Heart left ventricle (tissue), 16 donors: ENCODE data around the gene AGR3. TPM values are rescaled to one million over a fixed set of nuclear protein-coding genes. Genes with fewer than 3 reads are reported as not detected.
A peak's percentile ranks its signal among the peaks of the same experiment; 100 is the strongest.

Experiments
- ATAC-seq, 4 donors: fragments of 200-7000 bp; cut with Tn5 transposase; one replicate each; pipeline ENCODE4 v1.9.1; 2020 to 2022; ENCODE audit warnings: moderate library complexity in 4 of 4, mild to moderate bottlenecking in 3 of 4, moderate number of reproducible peaks in 1 of 4
- DNase-seq, 5 donors: peaks; one replicate each; pipeline ENCODE4 v3.0.0-alpha.2; 2020
- H3K27ac ChIP-seq, 12 donors: fragments of 200-600 bp; sonication (generic) in 4 of 12; one replicate each; pipeline versions ENCODE4 v1.5.0 to v1.8.0; 2016 to 2022; ENCODE audit warnings: mild to moderate bottlenecking in 2 of 12
- H3K27me3 ChIP-seq, 9 donors: fragments of 200-600 bp; sonication (generic) in 2 of 9; one replicate each; pipeline versions ENCODE4 v1.5.1 to v1.8.0; 2016 to 2022; ENCODE audit warnings: mild to moderate bottlenecking in 3 of 9
- H3K36me3 ChIP-seq, 9 donors: fragments of 200-600 bp; sonication (generic) in 2 of 9; one replicate each; pipeline versions ENCODE4 v1.5.0 to v1.8.0; 2018 to 2022; ENCODE audit warnings: mild to moderate bottlenecking in 2 of 9
- H3K4me1 ChIP-seq, 12 donors: fragments of 200-600 bp; sonication (generic) in 4 of 12; one replicate each; pipeline versions ENCODE4 v1.5.0 to v1.8.0; 2016 to 2022; ENCODE audit warnings: mild to moderate bottlenecking in 3 of 12
- H3K4me3 ChIP-seq, 12 donors: fragments of 200-600 bp; sonication (generic) in 4 of 12; one replicate each; pipeline versions ENCODE4 v1.5.0 to v1.8.0; 2017 to 2022; ENCODE audit warnings: mild to moderate bottlenecking in 9 of 12, moderate library complexity in 4 of 12
- H3K9me3 ChIP-seq, 12 donors: fragments of 200-600 bp; sonication (generic) in 4 of 12; one replicate each; pipeline versions ENCODE4 v1.5.0 to v1.8.0; 2016 to 2022; ENCODE audit warnings: mild to moderate bottlenecking in 1 of 12
- CTCF ChIP-seq, 12 donors: fragments of 200-600 bp; sonication (generic) in 4 of 12; IDR thresholded peaks; one replicate each; pipeline versions ENCODE4 v1.5.0 to v1.8.0; 2018 to 2022; ENCODE audit warnings: antibody characterized with exemption in 12 of 12, mild to moderate bottlenecking in 5 of 12
- POLR2A ChIP-seq, 2 donors: fragments of 450-650 bp; IDR thresholded peaks; one replicate each; pipeline ENCODE4 v1.6.1; 2017; ENCODE audit warnings: antibody characterized with exemption in 2 of 2, mild to moderate bottlenecking in 2 of 2, moderate library complexity in 2 of 2
- WGBS, 4 donors: extraction: QIAGEN DNeasy Blood & Tissue Kit in 2 of 4; methylation state at CpG; one replicate each; pipeline versions ENCODE4 v1.1.5 to v1.1.7; 2013 to 2018; 5-methylcytosine and 5-hydroxymethylcytosine counted together
- intact Hi-C, 10 donors: fragments of 100-400 bp; cut with DNase I; formaldehyde crosslinking; loops; one replicate each; pipeline versions ENCODE4 v1.11.1 to v1.14.2; 2022
- polyA plus RNA-seq, 2 donors: library from polyadenylated mRNA; stranded (reverse); fragments of 200-250 nt; gene quantifications; one replicate each; pipeline ENCODE4 v1.2.3, GENCODE V29; 2013
- total RNA-seq, 9 donors: library from RNA; depleted of rRNA in 2 of 9; stranded (reverse); fragments of >200 nt in 2 of 9; fragmentation: NEBNext Ultra II Directional in 3 of 9; extraction: Animal tissue kit (Norgen Biotek cat#: 25700) in 3 of 9; gene quantifications; one replicate each; pipeline versions ENCODE4 v1.1.0 to v1.2.4, GENCODE V29; 2016 to 2023
- donor health status: ischemic (EF 13 %, LVEDD 7.1; RV severe dilation, severe dysfunction).
- donor health status: healthy with polysubstance abuse.
- donor health status: DM: no; HTN: yes; CAD: no.
- donor health status: DM: no; HTN: no; CAD: no.
- donor health status: ischemic (EF 25% LVEDD 6.9; RV normal size, moderate dysfunction).
- donor health status: ischemic (EF 25% LVEDD 5.7; RV mildly dilated, moderate dysfunction).
- donor health status: healthy.
- donor health status: DM: yes; HTN: yes; CAD: no.
- donor health status: ischemic (EF 35%, LVEDD 5.7; RV mildly dilated, moderate dysfunction).
- donor health status: nonischemic (EF 11% LVEDD 7.7; RV severe dilation, severe dysfunction).
- donor health status: DM: yes; HTN: yes; CAD: no.
- donor health status: PGD.
- donor health status: ischemic (EF 29% LVEDD 5.4; RV normal size, mild dysfunction).
- donor health status: nonischemic (EF 23%, LVEDD 6.1; RV moderate dilation, normal function).

Gene AGR3
- total and polyA plus RNA-seq, 11 donors: not detected

GRCh38 chr7:16912540-16912939, 30.8 kb upstream of the AGR3 start:
- Histone ChIP-seq H3K27me3 (no peaks in the 10 kb centered on the region), H3K4me3 (no peak overlapping the region), H3K27ac (no peak overlapping the region), H3K4me1 (no peaks in the 10 kb centered on the region), H3K9me3 (peaks cover 0 to 21% (median 0%) of the 10 kb centered on the region in 12 donors), H3K36me3 (no peaks in the 10 kb centered on the region)
- DNase-seq: no peak
- ATAC-seq: no peak
- intact Hi-C loops: loop anchor here in 4 of 10 donors (10.0 kb wide), 4 partner anchors 108 to 798 kb away; partner anchors contain the start of gene AGR2 (in 1 of the 4)
- no peak for TF ChIP-seq POLR2A (IDR thresholded peaks at IDR 0.05)
- TF ChIP-seq CTCF (IDR thresholded peaks at IDR 0.05): no peak
- 96 to 100% (median 99%) methylated on average over 4 of the region's 4 CpGs for WGBS, 4 donors

GRCh38 chr7:16908561-16908960, 26.8 kb upstream of the AGR3 start:
- intact Hi-C loops: no loop called here
- peak in 2 of 4 donors; percentile 45 to 62 for ATAC-seq
- DNase-seq: no peak
- Histone ChIP-seq H3K4me3 (no peak overlapping the region), H3K9me3 (peaks cover 0 to 21% (median 0%) of the 10 kb centered on the region in 12 donors), H3K36me3 (no peaks in the 10 kb centered on the region), H3K27me3 (no peaks in the 10 kb centered on the region), H3K4me1 (no peaks in the 10 kb centered on the region), H3K27ac (no peak overlapping the region)
- TF ChIP-seq POLR2A (IDR thresholded peaks at IDR 0.05): no peak
- no peak for TF ChIP-seq CTCF (IDR thresholded peaks at IDR 0.05)
- 42 to 60% (median 47%) methylated on average over 3 of the region's 3 CpGs for WGBS, 4 donors

GRCh38 chr7:16905300-16906044, 23.7 kb upstream of the AGR3 start:
- WGBS, 4 donors: 71 to 81% (median 75%) methylated on average over 5 of the region's 5 CpGs
- no peaks in the 10 kb centered on the region for H3K4me1 ChIP-seq
- H3K27ac ChIP-seq: no peak overlapping the region
- intact Hi-C loops: no loop called here
- DNase-seq: no peak
- ATAC-seq: no peak
- TF ChIP-seq POLR2A (IDR thresholded peaks at IDR 0.05) (no peak), CTCF (IDR thresholded peaks at IDR 0.05) (no peak)
- peaks cover 0 to 12% (median 0%) of the 10 kb centered on the region in 12 donors for H3K9me3 ChIP-seq
- no peaks in the 10 kb centered on the region for H3K36me3 ChIP-seq
- no peaks in the 10 kb centered on the region for H3K27me3 ChIP-seq
- H3K4me3 ChIP-seq: no peak overlapping the region

GRCh38 chr7:16904076-16904475, 22.3 kb upstream of the AGR3 start:
- 73 to 84% (median 81%) methylated on average over 2 of the region's 2 CpGs for WGBS, 4 donors
- TF ChIP-seq CTCF (IDR thresholded peaks at IDR 0.05): no peak
- no peak for TF ChIP-seq POLR2A (IDR thresholded peaks at IDR 0.05)
- intact Hi-C loops: no loop called here

More at GRCh38 chr7:16904076-16904475, 22.3 kb upstream of the AGR3 start:
- no peak overlapping the region for H3K27ac ChIP-seq
- peaks cover 0 to 11% (median 0%) of the 10 kb centered on the region in 12 donors for H3K9me3 ChIP-seq
- DNase-seq (no peak), ATAC-seq (no peak)
- no peaks in the 10 kb centered on the region for H3K4me1 ChIP-seq
- H3K4me3 ChIP-seq: no peak overlapping the region
- H3K36me3 ChIP-seq: no peaks in the 10 kb centered on the region
- H3K27me3 ChIP-seq: no peaks in the 10 kb centered on the region
